ENCODE results near the gene EXOSC2. TPM values are rescaled to one million over a fixed set of nuclear protein-coding genes. Genes with fewer than 3 reads are reported as not detected.

Gene EXOSC2
- total and polyA plus RNA-seq, 2 of the 13 experiments (the other 11 are each of a cell fraction or from before 2014, with no cell fraction given): 27.5 to 63.8 TPM

- Histone ChIP-seq H3K79me2 (ENCODE audit: insufficient read depth, low read length) (peaks cover 41% of the 10 kb centered on the region), H3K27ac (ENCODE audit: extremely low read length, insufficient read depth, low read length) (no peak overlapping the region), H3K9me3 (ENCODE audit: low read length) (no peaks in the 10 kb centered on the region), H3K9ac (ENCODE audit: insufficient read depth, low read depth, low read length) (no peak overlapping the region), H2AFZ (ENCODE audit: low read length) (no peak overlapping the region), H3K27me3 (ENCODE audit: control insufficient read depth in 1 of 2, insufficient read depth in 2 of 2, low read length in 2 of 2) (peaks cover 0 to 3% of the 10 kb centered on the region in 2 experiments; a peak in 1 of 5 replicates), H3K4me2 (ENCODE audit: low read depth, low read length) (peak overlapping the region; percentile 29; the same call in 1 of the 2 replicates), H3K4me1 (ENCODE audit: insufficient read depth, low read length) (peaks cover 59% of the 10 kb centered on the region), H3K36me3 (replicated peaks in 1 of 2; ENCODE audit: control insufficient read depth in 1 of 2, insufficient read depth in 2 of 2, low read length in 2 of 2) (peaks cover 16 to 43% of the 10 kb centered on the region in 2 experiments), H3K4me3 (replicated peaks in 1 of 3; ENCODE audit: insufficient read depth in 1 of 3, low read depth in 2 of 3, low read length in 3 of 3) (no peak overlapping the region), H4K20me1 (ENCODE audit: insufficient read depth, low read length) (peaks cover 6% of the 10 kb centered on the region; the same call in 1 of the 2 replicates)
- 90% methylated on average over 4 of the region's 4 CpGs for WGBS (ENCODE audit: low lambda C conversion rate)
- TF ChIP-seq ZHX2 (IDR thresholded peaks at IDR 0.05; ENCODE audit: low read depth) (no peak), ZHX2 (CRISPR knock-in tag; IDR thresholded peaks at IDR 0.05; ENCODE audit: borderline replicate concordance) (no peak), JUND (CRISPR knock-in tag; IDR thresholded peaks at IDR 0.05) (no peak), DNMT1 (CRISPR knock-in tag; IDR thresholded peaks at IDR 0.05) (no peak), PHF20 (CRISPR knock-in tag; IDR thresholded peaks at IDR 0.05) (no peak), IRF2 (CRISPR knock-in tag; IDR thresholded peaks at IDR 0.05) (no peak), AHR (CRISPR knock-in tag; IDR thresholded peaks at IDR 0.05) (no peak), PRMT3 (CRISPR knock-in tag; IDR thresholded peaks at IDR 0.05; ENCODE audit: borderline replicate concordance, low read depth) (no peak), ZNF839 (CRISPR knock-in tag; IDR thresholded peaks at IDR 0.05; ENCODE audit: borderline replicate concordance) (no peak), SYNCRIP (IDR thresholded peaks at IDR 0.05; ENCODE audit: insufficient read depth, low read depth, low read length) (no peak), ZNF788 (CRISPR knock-in tag; IDR thresholded peaks at IDR 0.05; ENCODE audit: borderline replicate concordance) (no peak), ZBTB34 (CRISPR knock-in tag; IDR thresholded peaks at IDR 0.05) (no peak), SNRNP70 (IDR thresholded peaks at IDR 0.05; ENCODE audit: low read depth, low read length) (no peak), HNRNPUL1 (IDR thresholded peaks at IDR 0.05; ENCODE audit: low read depth, low read length) (no peak), EEA1 (CRISPR knock-in tag; IDR thresholded peaks at IDR 0.05; ENCODE audit: borderline replicate concordance) (no peak), ZMYM4 (CRISPR knock-in tag; IDR thresholded peaks at IDR 0.05) (no peak), MAFG (CRISPR knock-in tag; IDR thresholded peaks at IDR 0.05) (no peak)
- CTCF ChIA-PET (ENCODE audit: low intra/inter-chr PET ratio, low total read pairs): no interaction called here
- ATAC-seq (no peak), FAIRE-seq (no peak), DNase-seq (ENCODE audit: low spot score) (no peak)
- in situ Hi-C loops (cut with HindIII; ENCODE audit: extremely low pct_ligation_motif_present, low pct_unique_long_range_greater_than_20kb) (no loop called here), intact Hi-C loops (cut with micrococcal nuclease; ENCODE audit: unreplicated experiment) (no loop called here)
- POLR2A ChIA-PET: interaction anchor here (1.2 kb wide), 2 partner anchors 17 to 243 kb away, joined by 3 read pairs; no protein-coding TSS in a partner anchor
- BruUV-seq (replicated peaks): TSS peak; percentile 13
Measured at GRCh38 chr9:130696139-130696650, 2.6 kb downstream of the EXOSC2 start.
